K562 (cell line): ENCODE measurements around the gene LMTK2. TPM values are rescaled to one million over a fixed set of nuclear protein-coding genes. Genes with fewer than 3 reads are reported as not detected.
A peak's percentile ranks its signal among the peaks of the same experiment; 100 is the strongest.

Experiments
- ATF1 ChIP-seq, 2 experiments: fragments of 450-650 bp in 1 of 2; IDR thresholded peaks; 2 replicates each; pipeline ENCODE4 v1.6.1; 2016; ENCODE audit warnings: missing compliant biosample characterization in 1 of 2, missing genetic modification characterization in 1 of 2
- GABPA ChIP-seq: fragments of 200-800 bp; sonication (Bioruptor generic); conservative IDR thresholded peaks from 2 replicates; pipeline ENCODE4 v1.6.1; 2016; ENCODE audit warnings: low read depth, missing genetic modification characterization, missing compliant biosample characterization
- L3MBTL2 ChIP-seq: fragments of 450-650 bp; IDR thresholded peaks from 2 replicates; pipeline ENCODE4 v1.6.1; 2016; ENCODE audit warnings: mild to moderate bottlenecking, moderate library complexity
- MTA3 ChIP-seq: fragments of 450-650 bp; formaldehyde crosslinking; IDR thresholded peaks from 2 replicates; pipeline ENCODE4 v1.6.1; 2017; ENCODE audit warnings: mild to moderate bottlenecking, borderline replicate concordance
- NRF1 ChIP-seq, 2 experiments: fragments of 450-650 bp; IDR thresholded peaks in 1 of 2; conservative IDR thresholded peaks in 1 of 2; 2 replicates each; pipeline ENCODE4 v1.6.1; 2014; ENCODE audit warnings: mild to moderate bottlenecking in 2 of 2
- RBBP5 ChIP-seq: fragments of 200-600 bp; sonication (generic); IDR thresholded peaks from 2 replicates; pipeline ENCODE4 v1.6.1; 2012; ENCODE audit warnings: borderline replicate concordance, mild to moderate bottlenecking, low read length, control low read depth, inconsistent platforms; ENCODE audit not compliant: insufficient read depth, poor library complexity, severe bottlenecking
- SOX6 ChIP-seq: fragments of 450-650 bp; IDR thresholded peaks from 2 replicates; pipeline ENCODE4 v1.6.1; 2014; ENCODE audit warnings: mild to moderate bottlenecking
- TARDBP ChIP-seq: fragments of 450-650 bp; IDR thresholded peaks from 2 replicates; pipeline ENCODE4 v1.6.1; 2016
- ZNF263 ChIP-seq: sonication (generic); formaldehyde crosslinking; IDR thresholded peaks from 2 replicates; pipeline ENCODE4 v1.8.0; 2022; ENCODE audit warnings: mild to moderate bottlenecking, missing genetic modification reagents, borderline replicate concordance
- ZNF778 ChIP-seq: fragments of 450-650 bp; formaldehyde crosslinking; IDR thresholded peaks from 2 replicates; pipeline ENCODE4 v1.4.0; 2020; ENCODE audit warnings: mild to moderate bottlenecking, moderate library complexity
- ZNF780A ChIP-seq: fragments of 250-450 bp; sonication (Bioruptor Pico); IDR thresholded peaks from 2 replicates; pipeline ENCODE4 v1.5.0; 2021; ENCODE audit warnings: mild to moderate bottlenecking
- polyA plus RNA-seq, 8 experiments: library from polyadenylated mRNA; depleted of rRNA in 4 of 8; stranded (reverse) in 5 of 8; unstranded in 3 of 8; fragments of >200 nt; fragmentation: Nextera tagmentation in 2 of 8; fragmentation: Illumina TruSeq in 1 of 8; extraction: Ambion mirVana in 2 of 8; extraction: Trizol in 1 of 8; gene quantifications; 2 replicates each; pipeline versions ENCODE4 v1.2.1 to v1.2.3, GENCODE V29; 2011 to 2014; ENCODE audit warnings: inconsistent platforms in 1 of 8, missing spikeins in 1 of 8
- total RNA-seq, 7 experiments: library from RNA; depleted of rRNA in 6 of 7; stranded (reverse); fragments of >200 nt in 6 of 7; fragmentation: Illumina TruSeq in 2 of 7; extraction: Trizol in 2 of 7; gene quantifications; 2 replicates each; pipeline versions ENCODE4 v1.2.1 to v1.2.3, GENCODE V29; 2011 to 2021; ENCODE audit warnings: low replicate concordance in 1 of 7
- TF ChIP-seq, protein P1 (sequence below): fragments of 450-650 bp; IDR thresholded peaks from 2 replicates; pipeline ENCODE4 v1.7.1; 2018; ENCODE audit warnings: mild to moderate bottlenecking, low read depth; ENCODE audit not compliant: partially characterized antibody
- TF ChIP-seq, protein P2 (sequence below): sonication (generic); formaldehyde crosslinking; IDR thresholded peaks from 2 replicates; pipeline ENCODE4 v1.9.0; 2022; ENCODE audit warnings: mild to moderate bottlenecking, missing genetic modification reagents
- TF ChIP-seq, protein P3 (sequence below), 2 experiments: IDR thresholded peaks; 2 replicates each; pipeline ENCODE4 v1.6.1; 2011; ENCODE audit warnings: borderline replicate concordance in 1 of 2, control low read depth in 1 of 2, low read depth in 1 of 2, low read length in 1 of 2, mild to moderate bottlenecking in 1 of 2, mixed read lengths in 1 of 2, moderate library complexity in 1 of 2; ENCODE audit not compliant: insufficient read depth in 1 of 2, insufficient read length in 1 of 2, poor library complexity in 1 of 2, severe bottlenecking in 1 of 2; ENCODE audit errors: extremely low read depth in 1 of 2
- TF ChIP-seq, protein P4 (sequence below), 3 experiments: fragments of 200-800 bp in 1 of 3; fragments of 250-450 bp in 1 of 3; fragments of 450-650 bp in 1 of 3; sonication (Bioruptor Pico) in 1 of 3; sonication (Bioruptor generic) in 1 of 3; formaldehyde crosslinking in 1 of 3; IDR thresholded peaks; 2 replicates each; pipeline versions ENCODE4 v1.6.1 to v1.8.0; 2016 to 2022; ENCODE audit warnings: mild to moderate bottlenecking in 2 of 3, missing genetic modification characterization in 2 of 3, missing compliant biosample characterization in 1 of 3, moderate library complexity in 1 of 3
- TF ChIP-seq, protein P5 (sequence below): IDR thresholded peaks from 2 replicates; pipeline ENCODE4 v1.6.1; 2014; ENCODE audit warnings: antibody characterized with exemption

LMTK2 gene
- total and polyA plus RNA-seq, 9 of the 15 experiments (the other 6 are each of a cell fraction or from before 2014, with no cell fraction given), result 0.78 to 16.4 (median 6.3) TPM

DNA sequence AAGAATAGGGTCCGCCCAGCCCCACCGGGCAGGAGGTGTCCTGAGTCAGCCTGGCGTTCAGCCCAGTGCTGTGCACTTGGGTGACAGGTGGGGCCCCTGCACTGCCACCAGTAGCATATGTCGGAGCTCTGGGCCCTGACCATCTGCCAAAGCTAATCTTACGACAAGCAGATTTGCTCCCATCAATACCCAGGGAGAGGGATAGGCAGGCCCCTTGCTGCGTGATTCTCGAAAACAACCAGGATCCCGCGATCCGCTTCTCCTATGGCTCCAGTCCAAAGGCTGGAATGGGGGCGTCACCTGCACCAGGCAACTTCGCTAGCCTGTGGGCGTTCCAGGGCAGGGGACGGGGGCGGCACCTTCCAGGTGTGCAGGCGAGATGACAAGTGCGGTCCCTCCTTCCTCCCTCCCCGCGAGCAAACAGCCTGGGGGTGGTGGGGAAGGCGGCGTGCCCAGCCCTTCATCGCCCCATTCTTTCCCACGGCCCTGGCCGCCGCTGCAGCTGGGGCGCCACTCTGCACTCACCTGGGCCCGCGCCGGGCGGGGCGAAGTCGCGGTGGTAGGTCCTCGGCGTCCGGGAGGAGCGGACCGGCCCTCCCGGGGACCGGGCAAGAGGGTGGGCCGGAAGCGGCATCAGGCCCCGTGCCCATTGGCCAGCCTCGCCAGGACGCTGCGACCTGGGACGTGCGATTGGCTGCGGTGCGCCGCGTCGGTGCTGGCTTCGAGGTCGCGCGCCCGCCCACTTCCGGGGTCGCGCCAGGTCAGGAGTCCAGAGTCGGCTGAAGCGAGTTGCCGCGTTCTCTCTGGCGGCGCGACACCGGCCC lies 145.2 kb downstream of the LMTK2 start, which contains the start of gene TECPR1 (continued):
- TF ChIP-seq, protein P1, sequence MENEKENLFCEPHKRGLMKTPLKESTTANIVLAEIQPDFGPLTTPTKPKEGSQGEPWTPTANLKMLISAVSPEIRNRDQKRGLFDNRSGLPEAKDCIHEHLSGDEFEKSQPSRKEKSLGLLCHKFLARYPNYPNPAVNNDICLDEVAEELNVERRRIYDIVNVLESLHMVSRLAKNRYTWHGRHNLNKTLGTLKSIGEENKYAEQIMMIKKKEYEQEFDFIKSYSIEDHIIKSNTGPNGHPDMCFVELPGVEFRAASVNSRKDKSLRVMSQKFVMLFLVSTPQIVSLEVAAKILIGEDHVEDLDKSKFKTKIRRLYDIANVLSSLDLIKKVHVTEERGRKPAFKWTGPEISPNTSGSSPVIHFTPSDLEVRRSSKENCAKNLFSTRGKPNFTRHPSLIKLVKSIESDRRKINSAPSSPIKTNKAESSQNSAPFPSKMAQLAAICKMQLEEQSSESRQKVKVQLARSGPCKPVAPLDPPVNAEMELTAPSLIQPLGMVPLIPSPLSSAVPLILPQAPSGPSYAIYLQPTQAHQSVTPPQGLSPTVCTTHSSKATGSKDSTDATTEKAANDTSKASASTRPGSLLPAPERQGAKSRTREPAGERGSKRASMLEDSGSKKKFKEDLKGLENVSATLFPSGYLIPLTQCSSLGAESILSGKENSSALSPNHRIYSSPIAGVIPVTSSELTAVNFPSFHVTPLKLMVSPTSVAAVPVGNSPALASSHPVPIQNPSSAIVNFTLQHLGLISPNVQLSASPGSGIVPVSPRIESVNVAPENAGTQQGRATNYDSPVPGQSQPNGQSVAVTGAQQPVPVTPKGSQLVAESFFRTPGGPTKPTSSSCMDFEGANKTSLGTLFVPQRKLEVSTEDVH, result peak; percentile 80
- peak; percentile 94 for TF ChIP-seq GABPA
- TF ChIP-seq ZNF263, result no peak
- no peak for TF ChIP-seq ZNF778 (CRISPR knock-in tag)
- TF ChIP-seq, protein P2, sequence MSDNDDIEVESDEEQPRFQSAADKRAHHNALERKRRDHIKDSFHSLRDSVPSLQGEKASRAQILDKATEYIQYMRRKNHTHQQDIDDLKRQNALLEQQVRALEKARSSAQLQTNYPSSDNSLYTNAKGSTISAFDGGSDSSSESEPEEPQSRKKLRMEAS (CRISPR knock-in tag), result no peak
- TF ChIP-seq, protein P3, sequence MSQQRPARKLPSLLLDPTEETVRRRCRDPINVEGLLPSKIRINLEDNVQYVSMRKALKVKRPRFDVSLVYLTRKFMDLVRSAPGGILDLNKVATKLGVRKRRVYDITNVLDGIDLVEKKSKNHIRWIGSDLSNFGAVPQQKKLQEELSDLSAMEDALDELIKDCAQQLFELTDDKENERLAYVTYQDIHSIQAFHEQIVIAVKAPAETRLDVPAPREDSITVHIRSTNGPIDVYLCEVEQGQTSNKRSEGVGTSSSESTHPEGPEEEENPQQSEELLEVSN (IDR thresholded peaks at IDR 0.05; ENCODE audit: borderline replicate concordance in 1 of 2, extremely low read depth in 1 of 2, insufficient read depth in 1 of 2, insufficient read length in 1 of 2, low read depth in 1 of 2, low read length in 1 of 2, poor library complexity in 1 of 2, severe bottlenecking in 1 of 2), result peak in 1 of 2 experiments; percentile 79
- TF ChIP-seq, protein P4, sequence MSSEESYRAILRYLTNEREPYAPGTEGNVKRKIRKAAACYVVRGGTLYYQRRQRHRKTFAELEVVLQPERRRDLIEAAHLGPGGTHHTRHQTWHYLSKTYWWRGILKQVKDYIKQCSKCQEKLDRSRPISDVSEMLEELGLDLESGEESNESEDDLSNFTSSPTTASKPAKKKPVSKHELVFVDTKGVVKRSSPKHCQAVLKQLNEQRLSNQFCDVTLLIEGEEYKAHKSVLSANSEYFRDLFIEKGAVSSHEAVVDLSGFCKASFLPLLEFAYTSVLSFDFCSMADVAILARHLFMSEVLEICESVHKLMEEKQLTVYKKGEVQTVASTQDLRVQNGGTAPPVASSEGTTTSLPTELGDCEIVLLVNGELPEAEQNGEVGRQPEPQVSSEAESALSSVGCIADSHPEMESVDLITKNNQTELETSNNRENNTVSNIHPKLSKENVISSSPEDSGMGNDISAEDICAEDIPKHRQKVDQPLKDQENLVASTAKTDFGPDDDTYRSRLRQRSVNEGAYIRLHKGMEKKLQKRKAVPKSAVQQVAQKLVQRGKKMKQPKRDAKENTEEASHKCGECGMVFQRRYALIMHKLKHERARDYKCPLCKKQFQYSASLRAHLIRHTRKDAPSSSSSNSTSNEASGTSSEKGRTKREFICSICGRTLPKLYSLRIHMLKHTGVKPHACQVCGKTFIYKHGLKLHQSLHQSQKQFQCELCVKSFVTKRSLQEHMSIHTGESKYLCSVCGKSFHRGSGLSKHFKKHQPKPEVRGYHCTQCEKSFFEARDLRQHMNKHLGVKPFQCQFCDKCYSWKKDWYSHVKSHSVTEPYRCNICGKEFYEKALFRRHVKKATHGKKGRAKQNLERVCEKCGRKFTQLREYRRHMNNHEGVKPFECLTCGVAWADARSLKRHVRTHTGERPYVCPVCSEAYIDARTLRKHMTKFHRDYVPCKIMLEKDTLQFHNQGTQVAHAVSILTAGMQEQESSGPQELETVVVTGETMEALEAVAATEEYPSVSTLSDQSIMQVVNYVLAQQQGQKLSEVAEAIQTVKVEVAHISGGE (CRISPR knock-in tag; IDR thresholded peaks at IDR 0.05), result peak; percentile 81 to 95 (median 93); a peak in 5 of 6 replicates
- TF ChIP-seq ZNF780A, result no peak
- TF ChIP-seq NRF1 (conservative IDR thresholded peaks at IDR 0.05 in 1 of 2, IDR thresholded peaks at IDR 0.05 in 1 of 2), result peak; percentile 54 to 69
- 0 out of 2 replicates have a peak, but pooled peaks have one; percentile 27 for TF ChIP-seq ATF1 (CRISPR knock-in tag; IDR thresholded peaks at IDR 0.05)
- peak; percentile 93 for TF ChIP-seq ATF1 (tag; IDR thresholded peaks at IDR 0.05)
- no peak for TF ChIP-seq SOX6
- TF ChIP-seq, protein P5, sequence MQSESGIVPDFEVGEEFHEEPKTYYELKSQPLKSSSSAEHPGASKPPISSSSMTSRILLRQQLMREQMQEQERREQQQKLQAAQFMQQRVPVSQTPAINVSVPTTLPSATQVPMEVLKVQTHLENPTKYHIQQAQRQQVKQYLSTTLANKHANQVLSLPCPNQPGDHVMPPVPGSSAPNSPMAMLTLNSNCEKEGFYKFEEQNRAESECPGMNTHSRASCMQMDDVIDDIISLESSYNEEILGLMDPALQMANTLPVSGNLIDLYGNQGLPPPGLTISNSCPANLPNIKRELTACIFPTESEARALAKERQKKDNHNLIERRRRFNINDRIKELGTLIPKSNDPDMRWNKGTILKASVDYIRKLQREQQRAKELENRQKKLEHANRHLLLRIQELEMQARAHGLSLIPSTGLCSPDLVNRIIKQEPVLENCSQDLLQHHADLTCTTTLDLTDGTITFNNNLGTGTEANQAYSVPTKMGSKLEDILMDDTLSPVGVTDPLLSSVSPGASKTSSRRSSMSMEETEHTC, result no peak
- peak; percentile 67; the same call in 1 of the 2 replicates for TF ChIP-seq L3MBTL2
- 0 out of 2 replicates have a peak, but pooled peaks have one; percentile 52 for TF ChIP-seq MTA3
- peak; percentile 67 for TF ChIP-seq RBBP5
- TF ChIP-seq TARDBP, result no peak
